ENCODE results near the gene SCUBE1. TPM values are rescaled to one million over a fixed set of nuclear protein-coding genes. Genes with fewer than 3 reads are reported as not detected.

Gene SCUBE1
- polyA plus RNA-seq, 1 of the 3 experiments (the other 2 are of a cell fraction): 0.56 TPM

GRCh38 chr22:43319661-43320486 is 23.3 kb downstream of the SCUBE1 start:
- H3K9ac ChIP-seq: no peak overlapping the region
- H2AFZ ChIP-seq (ENCODE audit: low read depth): no peak overlapping the region
- DNase-seq: no peak
- no peaks in the 10 kb centered on the region for H3K9me3 ChIP-seq
- POLR2A ChIA-PET: interaction anchor here (1.0 kb wide), 1 partner anchor 15 kb away, joined by 3 read pairs; no protein-coding TSS in a partner anchor
- CTCF ChIA-PET: interaction anchor here (0.8 kb wide), 1 partner anchor 27 kb away, joined by 3 read pairs; no protein-coding TSS in a partner anchor
- H3K27ac ChIP-seq (ENCODE audit: low read depth in 2 of 2, low read length in 1 of 2): no peak overlapping the region
- H3F3A ChIP-seq (replicated peaks; ENCODE audit: insufficient read depth): no peaks in the 10 kb centered on the region
- no peaks in the 10 kb centered on the region for H3K27me3 ChIP-seq (ENCODE audit: insufficient read depth)
- H4K20me1 ChIP-seq (ENCODE audit: insufficient read depth): no peaks in the 10 kb centered on the region
- H3K4me3 ChIP-seq (ENCODE audit: low read depth in 2 of 2, low read length in 1 of 2): no peak overlapping the region
- H3K4me1 ChIP-seq (ENCODE audit: control insufficient read depth in 1 of 2, insufficient read depth in 2 of 2, low read depth in 1 of 2, low read length in 1 of 2): peaks cover 0 to 25% of the 10 kb centered on the region in 2 experiments; a peak in 1 of 4 replicates
- no peaks in the 10 kb centered on the region for H3K36me3 ChIP-seq (replicated peaks in 1 of 2; ENCODE audit: control insufficient read depth in 1 of 2, insufficient read depth in 2 of 2, low read length in 1 of 2)
- TF ChIP-seq EP300 (IDR thresholded peaks at IDR 0.05; ENCODE audit: borderline replicate concordance in 1 of 2, low read depth in 1 of 2, low read length in 1 of 2) (no peak), TAF1 (IDR thresholded peaks at IDR 0.05; ENCODE audit: borderline replicate concordance, low read depth, low read length) (no peak), YY1 (IDR thresholded peaks at IDR 0.05; ENCODE audit: low read depth) (no peak), EZH2phosphoT487 (IDR thresholded peaks at IDR 0.05; ENCODE audit: borderline replicate concordance, low read depth) (no peak), POLR2AphosphoS5 (IDR thresholded peaks at IDR 0.05; ENCODE audit: low read depth, low read length) (no peak), TEAD4 (IDR thresholded peaks at IDR 0.05; ENCODE audit: borderline replicate concordance, insufficient read depth) (no peak), FOXJ3 (CRISPR knock-in tag; IDR thresholded peaks at IDR 0.05) (no peak), SMC3 (IDR thresholded peaks at IDR 0.05; ENCODE audit: low read depth, low read length) (no peak), RXRA (IDR thresholded peaks at IDR 0.05; ENCODE audit: borderline replicate concordance, low read depth) (no peak), GABPA (IDR thresholded peaks at IDR 0.05; ENCODE audit: low read depth) (no peak), NRF1 (IDR thresholded peaks at IDR 0.05; ENCODE audit: low read depth, low read length) (no peak), FOSL2 (IDR thresholded peaks at IDR 0.05; ENCODE audit: borderline replicate concordance, low read depth) (no peak), GATA2 (CRISPR knock-in tag; IDR thresholded peaks at IDR 0.05) (no peak), NFIC (IDR thresholded peaks at IDR 0.05; ENCODE audit: borderline replicate concordance) (no peak)
- TF ChIP-seq, protein P1, sequence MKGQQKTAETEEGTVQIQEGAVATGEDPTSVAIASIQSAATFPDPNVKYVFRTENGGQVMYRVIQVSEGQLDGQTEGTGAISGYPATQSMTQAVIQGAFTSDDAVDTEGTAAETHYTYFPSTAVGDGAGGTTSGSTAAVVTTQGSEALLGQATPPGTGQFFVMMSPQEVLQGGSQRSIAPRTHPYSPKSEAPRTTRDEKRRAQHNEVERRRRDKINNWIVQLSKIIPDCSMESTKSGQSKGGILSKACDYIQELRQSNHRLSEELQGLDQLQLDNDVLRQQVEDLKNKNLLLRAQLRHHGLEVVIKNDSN (IDR thresholded peaks at IDR 0.05; ENCODE audit: borderline replicate concordance, low read depth): no peak
- TF ChIP-seq, protein P2, sequence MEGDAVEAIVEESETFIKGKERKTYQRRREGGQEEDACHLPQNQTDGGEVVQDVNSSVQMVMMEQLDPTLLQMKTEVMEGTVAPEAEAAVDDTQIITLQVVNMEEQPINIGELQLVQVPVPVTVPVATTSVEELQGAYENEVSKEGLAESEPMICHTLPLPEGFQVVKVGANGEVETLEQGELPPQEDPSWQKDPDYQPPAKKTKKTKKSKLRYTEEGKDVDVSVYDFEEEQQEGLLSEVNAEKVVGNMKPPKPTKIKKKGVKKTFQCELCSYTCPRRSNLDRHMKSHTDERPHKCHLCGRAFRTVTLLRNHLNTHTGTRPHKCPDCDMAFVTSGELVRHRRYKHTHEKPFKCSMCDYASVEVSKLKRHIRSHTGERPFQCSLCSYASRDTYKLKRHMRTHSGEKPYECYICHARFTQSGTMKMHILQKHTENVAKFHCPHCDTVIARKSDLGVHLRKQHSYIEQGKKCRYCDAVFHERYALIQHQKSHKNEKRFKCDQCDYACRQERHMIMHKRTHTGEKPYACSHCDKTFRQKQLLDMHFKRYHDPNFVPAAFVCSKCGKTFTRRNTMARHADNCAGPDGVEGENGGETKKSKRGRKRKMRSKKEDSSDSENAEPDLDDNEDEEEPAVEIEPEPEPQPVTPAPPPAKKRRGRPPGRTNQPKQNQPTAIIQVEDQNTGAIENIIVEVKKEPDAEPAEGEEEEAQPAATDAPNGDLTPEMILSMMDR (IDR thresholded peaks at IDR 0.05): no peak
- no peaks in the 10 kb centered on the region for H3K9me2 ChIP-seq
- no peak overlapping the region for H3K4me2 ChIP-seq
- 89% methylated on average over 3 of the region's 10 CpGs for WGBS (ENCODE audit: low lambda C conversion rate)
- H3K79me2 ChIP-seq (ENCODE audit: insufficient read depth): no peaks in the 10 kb centered on the region

All from SK-N-SH (cell line).